Neural crest cell (in vitro differentiated cells): ENCODE measurements around the gene EML1. TPM values are rescaled to one million over a fixed set of nuclear protein-coding genes. Genes with fewer than 3 reads are reported as not detected.

ENCODE experiments used
- DNase-seq: peaks from one replicate; pipeline ENCODE4 v3.0.0; 2021; ENCODE audit warnings: low read depth, mixed read lengths, low spot score
- H3K27ac Mint-ChIP-seq: one replicate; pipeline ENCODE4 v1.8.0; 2021; ENCODE audit warnings: mild to moderate bottlenecking, mixed read lengths; ENCODE audit not compliant: unreplicated experiment
- H3K27me3 Mint-ChIP-seq: 2 replicates; pipeline ENCODE4 v1.8.0; 2021; ENCODE audit warnings: low read depth, mild to moderate bottlenecking, mixed read lengths
- H3K36me3 Mint-ChIP-seq: 2 replicates; pipeline ENCODE4 v1.8.0; 2021; ENCODE audit warnings: low read depth, mild to moderate bottlenecking, mixed read lengths
- H3K4me1 Mint-ChIP-seq: 2 replicates; pipeline ENCODE4 v1.8.0; 2021; ENCODE audit warnings: mixed read lengths
- H3K4me3 Mint-ChIP-seq: one replicate; pipeline ENCODE4 v1.8.0; 2021; ENCODE audit warnings: mild to moderate bottlenecking, mixed read lengths
- H3K9me3 Mint-ChIP-seq: 2 replicates; pipeline ENCODE4 v1.8.0; 2021; ENCODE audit warnings: mixed read lengths
- total RNA-seq: library from RNA; stranded (reverse); gene quantifications from 2 replicates; pipeline ENCODE4 v1.2.1, GENCODE V29; 2021
- TF ChIP-seq, protein P1 (sequence below): fragments of 200-600 bp; sonication (generic); conservative IDR thresholded peaks from 2 replicates; pipeline ENCODE4 v1.5.0; 2021; ENCODE audit warnings: antibody characterized with exemption, mild to moderate bottlenecking

The EML1 gene
- total RNA-seq, 1 donor from 2014 or later: 40.1 TPM

GRCh38 chr14:99840265-99840664 lies 47.1 kb downstream of the EML1 start:
- Mint-ChIP-seq H3K27me3 (no peaks in the 10 kb centered on the region), H3K9me3 (peaks cover 2% of the 10 kb centered on the region), H3K36me3 (peaks cover 2% of the 10 kb centered on the region), H3K4me3 (no peak overlapping the region), H3K27ac (no peak overlapping the region), H3K4me1 (peaks cover 25% of the 10 kb centered on the region)
- TF ChIP-seq, protein P1, sequence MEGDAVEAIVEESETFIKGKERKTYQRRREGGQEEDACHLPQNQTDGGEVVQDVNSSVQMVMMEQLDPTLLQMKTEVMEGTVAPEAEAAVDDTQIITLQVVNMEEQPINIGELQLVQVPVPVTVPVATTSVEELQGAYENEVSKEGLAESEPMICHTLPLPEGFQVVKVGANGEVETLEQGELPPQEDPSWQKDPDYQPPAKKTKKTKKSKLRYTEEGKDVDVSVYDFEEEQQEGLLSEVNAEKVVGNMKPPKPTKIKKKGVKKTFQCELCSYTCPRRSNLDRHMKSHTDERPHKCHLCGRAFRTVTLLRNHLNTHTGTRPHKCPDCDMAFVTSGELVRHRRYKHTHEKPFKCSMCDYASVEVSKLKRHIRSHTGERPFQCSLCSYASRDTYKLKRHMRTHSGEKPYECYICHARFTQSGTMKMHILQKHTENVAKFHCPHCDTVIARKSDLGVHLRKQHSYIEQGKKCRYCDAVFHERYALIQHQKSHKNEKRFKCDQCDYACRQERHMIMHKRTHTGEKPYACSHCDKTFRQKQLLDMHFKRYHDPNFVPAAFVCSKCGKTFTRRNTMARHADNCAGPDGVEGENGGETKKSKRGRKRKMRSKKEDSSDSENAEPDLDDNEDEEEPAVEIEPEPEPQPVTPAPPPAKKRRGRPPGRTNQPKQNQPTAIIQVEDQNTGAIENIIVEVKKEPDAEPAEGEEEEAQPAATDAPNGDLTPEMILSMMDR: no peak
- no peak for DNase-seq

DNA sequence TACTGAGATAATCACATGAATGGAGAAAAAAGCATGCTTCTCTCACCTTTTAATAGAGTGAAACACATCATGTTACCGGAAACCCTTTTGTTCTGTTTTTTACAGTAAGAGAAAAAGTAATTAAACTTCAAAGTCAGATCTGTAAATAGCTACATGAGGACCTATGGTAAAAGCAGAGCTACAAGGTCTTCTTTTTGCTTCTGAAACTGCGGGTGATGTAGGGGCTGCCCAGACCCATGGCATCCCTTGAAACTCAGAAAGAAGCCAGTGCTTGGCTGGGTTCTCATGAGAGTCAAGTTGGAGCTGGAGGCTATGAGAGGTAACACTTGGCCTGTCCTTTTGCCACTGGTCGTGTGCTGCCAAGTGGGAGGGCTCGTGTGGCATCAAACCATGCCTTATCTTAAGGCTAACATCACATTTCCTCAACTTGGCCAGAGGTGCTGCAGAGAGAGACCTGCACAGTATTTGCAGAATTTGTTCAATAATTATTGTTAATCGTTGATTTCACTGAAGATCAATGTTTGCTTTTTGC lies 47.6 kb downstream of the EML1 start:
- peaks cover 3% of the 10 kb centered on the region for H3K36me3 Mint-ChIP-seq
- peaks cover 2% of the 10 kb centered on the region for H3K9me3 Mint-ChIP-seq
- TF ChIP-seq, protein P1: no peak
- H3K27ac Mint-ChIP-seq: no peak overlapping the region
- H3K27me3 Mint-ChIP-seq: no peaks in the 10 kb centered on the region
- no peak overlapping the region for H3K4me3 Mint-ChIP-seq
- no peak for DNase-seq
- H3K4me1 Mint-ChIP-seq: peaks cover 21% of the 10 kb centered on the region

- no peak overlapping the region for H3K4me3 Mint-ChIP-seq
- H3K27ac Mint-ChIP-seq: peak overlapping the region; percentile 3
- H3K9me3 Mint-ChIP-seq: peaks cover 2% of the 10 kb centered on the region
- TF ChIP-seq, protein P1: no peak
- no peak for DNase-seq
- peaks cover 3% of the 10 kb centered on the region for H3K36me3 Mint-ChIP-seq
- peaks cover 21% of the 10 kb centered on the region for H3K4me1 Mint-ChIP-seq
- no peaks in the 10 kb centered on the region for H3K27me3 Mint-ChIP-seq
Observed at GRCh38 chr14:99841436-99842071, 48.3 kb downstream of the EML1 start.

DNA sequence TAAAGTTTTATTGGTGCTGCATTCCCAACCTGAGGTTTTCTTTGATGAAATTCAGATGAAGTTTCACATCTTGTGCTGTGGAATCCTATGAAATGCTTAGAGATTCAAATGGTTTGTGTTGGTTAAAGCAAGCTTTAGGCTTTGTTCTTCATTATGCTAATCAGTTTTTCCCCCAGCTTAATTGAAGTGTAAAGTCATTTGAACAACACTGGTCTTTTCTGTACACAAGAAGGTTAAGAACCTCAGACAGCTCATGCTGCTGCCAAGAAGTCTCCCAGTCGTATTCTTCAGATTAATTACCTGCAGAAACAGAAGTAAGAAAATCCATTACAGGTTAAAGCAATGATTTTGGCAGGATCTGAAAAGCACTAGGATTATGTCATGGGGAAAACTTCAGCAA lies 48.9 kb downstream of the EML1 start:
- H3K4me3 Mint-ChIP-seq: no peak overlapping the region
- no peak for DNase-seq
- no peak overlapping the region for H3K27ac Mint-ChIP-seq
- peaks cover 6% of the 10 kb centered on the region for H3K36me3 Mint-ChIP-seq
- H3K27me3 Mint-ChIP-seq: no peaks in the 10 kb centered on the region
- peaks cover 21% of the 10 kb centered on the region for H3K4me1 Mint-ChIP-seq
- TF ChIP-seq, protein P1: no peak
- H3K9me3 Mint-ChIP-seq: peaks cover 5% of the 10 kb centered on the region

DNA sequence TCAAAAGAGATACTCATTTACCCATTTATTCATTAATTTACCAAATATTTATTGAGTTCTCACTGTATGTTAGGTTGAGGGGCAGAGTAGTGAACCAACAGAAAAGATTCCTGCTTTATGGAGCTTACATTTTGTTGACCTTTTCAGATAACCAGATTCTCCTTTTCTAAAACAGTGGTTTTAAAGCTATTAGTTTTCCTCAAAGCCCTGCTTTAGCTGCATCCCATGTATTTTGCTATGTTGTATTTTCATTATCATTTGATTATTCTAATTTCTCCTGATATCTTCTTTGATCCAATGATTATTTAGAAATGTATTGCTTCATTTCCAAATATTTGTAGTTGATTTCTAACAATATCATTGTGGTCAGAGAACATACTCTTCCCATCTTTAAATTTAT lies 53.6 kb downstream of the EML1 start:
- Mint-ChIP-seq H3K36me3 (peaks cover 15% of the 10 kb centered on the region), H3K4me3 (no peak overlapping the region), H3K9me3 (peaks cover 7% of the 10 kb centered on the region), H3K27ac (no peak overlapping the region), H3K27me3 (no peaks in the 10 kb centered on the region), H3K4me1 (peaks cover 6% of the 10 kb centered on the region)
- no peak for DNase-seq
- TF ChIP-seq, protein P1: no peak
